ENCODE measurements around the gene PTPRG.

Gene PTPRG

GRCh38 chr3:62024882-62025281, 463.5 kb downstream of the PTPRG start:
- H3K4me1 ChIP-seq (ENCODE audit: insufficient read depth, poor library complexity, severe bottlenecking): no peaks in the 10 kb centered on the region
- no peaks in the 10 kb centered on the region for H3K9me3 ChIP-seq (ENCODE audit: severe bottlenecking)
- no peak for TF ChIP-seq CTCF (IDR thresholded peaks at IDR 0.05; ENCODE audit: poor library complexity, severe bottlenecking)
- H3K27me3 ChIP-seq (ENCODE audit: insufficient read depth, poor library complexity, severe bottlenecking): no peaks in the 10 kb centered on the region
- no peak overlapping the region for H3K4me3 ChIP-seq (ENCODE audit: severe bottlenecking)
- H3K36me3 ChIP-seq (ENCODE audit: low read depth): no peaks in the 10 kb centered on the region
- DNase-seq (ENCODE audit: low spot score) (no peak), ATAC-seq (ENCODE audit: low read depth) (no peak)
- H3K27ac ChIP-seq (ENCODE audit: poor library complexity, severe bottlenecking): no peak overlapping the region

- no peaks in the 10 kb centered on the region for H3K4me1 ChIP-seq (ENCODE audit: insufficient read depth, poor library complexity, severe bottlenecking)
- no peaks in the 10 kb centered on the region for H3K9me3 ChIP-seq (ENCODE audit: severe bottlenecking)
- H3K27me3 ChIP-seq (ENCODE audit: insufficient read depth, poor library complexity, severe bottlenecking): no peaks in the 10 kb centered on the region
- no peak overlapping the region for H3K4me3 ChIP-seq (ENCODE audit: severe bottlenecking)
- no peak overlapping the region for H3K27ac ChIP-seq (ENCODE audit: poor library complexity, severe bottlenecking)
- ATAC-seq (ENCODE audit: low read depth): no peak
- no peaks in the 10 kb centered on the region for H3K36me3 ChIP-seq (ENCODE audit: low read depth)
- no peak for DNase-seq (ENCODE audit: low spot score)
- TF ChIP-seq CTCF (IDR thresholded peaks at IDR 0.05; ENCODE audit: poor library complexity, severe bottlenecking): no peak
These were observed 464.5 kb downstream of the PTPRG start for GRCh38 chr3:62025913-62026312.

- no peak for ATAC-seq (ENCODE audit: low read depth)
- no peaks in the 10 kb centered on the region for H3K4me1 ChIP-seq (ENCODE audit: insufficient read depth, poor library complexity, severe bottlenecking)
- TF ChIP-seq CTCF (IDR thresholded peaks at IDR 0.05; ENCODE audit: poor library complexity, severe bottlenecking): no peak
- no peak for DNase-seq (ENCODE audit: low spot score)
- no peak overlapping the region for H3K4me3 ChIP-seq (ENCODE audit: severe bottlenecking)
- H3K9me3 ChIP-seq (ENCODE audit: severe bottlenecking): no peaks in the 10 kb centered on the region
- no peak overlapping the region for H3K27ac ChIP-seq (ENCODE audit: poor library complexity, severe bottlenecking)
- no peaks in the 10 kb centered on the region for H3K36me3 ChIP-seq (ENCODE audit: low read depth)
- no peaks in the 10 kb centered on the region for H3K27me3 ChIP-seq (ENCODE audit: insufficient read depth, poor library complexity, severe bottlenecking)
These were observed 465.9 kb downstream of the PTPRG start for GRCh38 chr3:62027241-62027640.

GRCh38 chr3:62027796-62028195, 466.4 kb downstream of the PTPRG start:
- no peaks in the 10 kb centered on the region for H3K27me3 ChIP-seq (ENCODE audit: insufficient read depth, poor library complexity, severe bottlenecking)
- no peak for DNase-seq (ENCODE audit: low spot score)
- ATAC-seq (ENCODE audit: low read depth): no peak
- TF ChIP-seq CTCF (IDR thresholded peaks at IDR 0.05; ENCODE audit: poor library complexity, severe bottlenecking): no peak
- no peaks in the 10 kb centered on the region for H3K9me3 ChIP-seq (ENCODE audit: severe bottlenecking)
- no peaks in the 10 kb centered on the region for H3K4me1 ChIP-seq (ENCODE audit: insufficient read depth, poor library complexity, severe bottlenecking)
- no peaks in the 10 kb centered on the region for H3K36me3 ChIP-seq (ENCODE audit: low read depth)
- H3K27ac ChIP-seq (ENCODE audit: poor library complexity, severe bottlenecking): no peak overlapping the region
- no peak overlapping the region for H3K4me3 ChIP-seq (ENCODE audit: severe bottlenecking)

GRCh38 chr3:62028236-62028635, 466.9 kb downstream of the PTPRG start:
- Histone ChIP-seq H3K4me1 (ENCODE audit: insufficient read depth, poor library complexity, severe bottlenecking) (no peaks in the 10 kb centered on the region), H3K27ac (ENCODE audit: poor library complexity, severe bottlenecking) (no peak overlapping the region), H3K9me3 (ENCODE audit: severe bottlenecking) (no peaks in the 10 kb centered on the region), H3K36me3 (ENCODE audit: low read depth) (no peaks in the 10 kb centered on the region), H3K27me3 (ENCODE audit: insufficient read depth, poor library complexity, severe bottlenecking) (no peaks in the 10 kb centered on the region), H3K4me3 (ENCODE audit: severe bottlenecking) (no peak overlapping the region)
- DNase-seq (ENCODE audit: low spot score) (no peak), ATAC-seq (ENCODE audit: low read depth) (no peak)
- TF ChIP-seq CTCF (IDR thresholded peaks at IDR 0.05; ENCODE audit: poor library complexity, severe bottlenecking): no peak

All from RWPE2 (cell line).